ENCODE results near the gene FAM53A.
"Not testable (repeated sequence)": the region's sequence is repeated elsewhere in the genome, so short reads cannot be mapped to it uniquely, and the experiment has no call there.

FAM53A gene

DNA sequence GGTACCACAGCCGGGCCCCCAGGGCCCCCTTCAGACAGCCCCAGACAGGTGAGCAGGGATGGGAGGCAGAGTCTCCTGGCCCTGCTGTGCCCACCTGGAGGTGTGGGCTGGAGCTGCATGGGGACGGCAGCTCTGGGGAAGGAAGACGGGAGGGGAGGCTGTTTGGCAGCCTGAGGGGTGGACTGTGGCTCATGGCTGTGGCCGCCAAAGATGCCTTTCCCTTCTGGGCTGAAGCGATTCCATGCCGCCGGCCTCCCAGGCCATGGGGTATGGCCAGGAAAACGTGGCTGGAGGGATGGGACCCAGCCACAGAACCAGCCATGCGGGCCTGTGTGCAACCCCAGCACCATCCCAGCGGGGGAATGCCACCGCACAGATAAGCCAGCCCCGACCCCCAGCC lies 65.7 kb downstream of the FAM53A start:
- DNase-seq: no peak

- no peak for DNase-seq
Measured at GRCh38 chr4:1616557-1616930, 67.6 kb downstream of the FAM53A start.

DNA sequence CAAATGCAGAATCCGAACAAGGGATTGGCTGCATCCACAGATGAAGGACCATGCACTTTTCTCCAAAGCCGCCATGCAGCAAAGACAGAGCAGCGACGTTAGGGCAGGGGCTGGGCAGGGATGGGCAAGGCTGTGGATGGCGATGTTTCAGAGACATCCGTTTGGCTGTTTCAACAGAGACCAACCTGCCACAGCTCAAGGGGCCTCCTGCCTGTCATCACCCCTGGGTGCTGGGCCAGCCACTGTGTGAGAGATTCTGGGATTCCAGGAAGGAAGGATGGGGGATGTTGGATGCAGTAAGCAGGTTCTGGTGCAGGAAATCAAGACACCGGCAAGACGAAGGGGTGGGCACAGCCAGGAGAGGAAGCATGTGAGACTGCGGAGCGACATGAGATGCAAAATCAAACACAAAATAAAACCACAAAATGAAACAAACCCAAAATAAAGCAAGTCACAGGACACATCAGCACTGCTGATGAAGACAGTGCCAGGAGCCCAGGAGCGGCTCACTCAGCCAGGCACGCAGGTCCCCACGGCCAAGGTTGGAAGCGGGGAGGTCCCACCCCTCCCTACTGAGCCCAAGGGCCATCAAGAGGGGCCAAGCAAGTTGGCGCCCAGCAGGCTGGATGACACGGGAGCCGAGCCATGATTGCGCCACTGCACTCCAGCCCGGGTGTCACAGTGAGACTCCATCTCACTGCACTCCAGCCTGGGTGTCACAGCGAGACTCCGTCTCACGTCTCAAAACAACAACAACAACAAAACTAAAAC lies 68.1 kb downstream of the FAM53A start:
- DNase-seq: no peak

- peak; percentile 33 for DNase-seq
Measured at GRCh38 chr4:1614854-1615595, 69.1 kb downstream of the FAM53A start.

- DNase-seq: no peak
Measured at GRCh38 chr4:1614502-1614853, 69.6 kb downstream of the FAM53A start.

- no peak for DNase-seq
Measured at GRCh38 chr4:1614049-1614448, 70.1 kb downstream of the FAM53A start.

DNA sequence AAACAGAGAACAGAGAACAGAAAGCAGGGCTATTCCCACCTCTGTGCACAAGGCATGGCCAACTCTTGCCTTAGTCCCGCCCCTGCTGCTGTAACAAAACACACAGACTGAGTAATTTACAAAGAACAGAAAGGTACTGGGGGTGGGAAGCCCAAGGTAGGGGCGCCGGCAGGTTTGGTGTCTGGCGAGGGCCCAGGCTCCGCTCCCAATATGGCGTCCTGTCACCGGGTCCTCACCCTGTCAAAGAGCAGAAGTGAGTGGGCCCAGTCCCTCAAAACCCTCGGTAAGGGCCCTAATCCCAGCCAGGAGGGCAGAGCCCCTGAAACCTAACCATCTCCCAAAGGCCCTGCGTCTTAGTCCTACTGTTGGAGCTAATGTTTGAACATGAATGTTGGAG lies 71.0 kb downstream of the FAM53A start:
- DNase-seq: no peak

DNA sequence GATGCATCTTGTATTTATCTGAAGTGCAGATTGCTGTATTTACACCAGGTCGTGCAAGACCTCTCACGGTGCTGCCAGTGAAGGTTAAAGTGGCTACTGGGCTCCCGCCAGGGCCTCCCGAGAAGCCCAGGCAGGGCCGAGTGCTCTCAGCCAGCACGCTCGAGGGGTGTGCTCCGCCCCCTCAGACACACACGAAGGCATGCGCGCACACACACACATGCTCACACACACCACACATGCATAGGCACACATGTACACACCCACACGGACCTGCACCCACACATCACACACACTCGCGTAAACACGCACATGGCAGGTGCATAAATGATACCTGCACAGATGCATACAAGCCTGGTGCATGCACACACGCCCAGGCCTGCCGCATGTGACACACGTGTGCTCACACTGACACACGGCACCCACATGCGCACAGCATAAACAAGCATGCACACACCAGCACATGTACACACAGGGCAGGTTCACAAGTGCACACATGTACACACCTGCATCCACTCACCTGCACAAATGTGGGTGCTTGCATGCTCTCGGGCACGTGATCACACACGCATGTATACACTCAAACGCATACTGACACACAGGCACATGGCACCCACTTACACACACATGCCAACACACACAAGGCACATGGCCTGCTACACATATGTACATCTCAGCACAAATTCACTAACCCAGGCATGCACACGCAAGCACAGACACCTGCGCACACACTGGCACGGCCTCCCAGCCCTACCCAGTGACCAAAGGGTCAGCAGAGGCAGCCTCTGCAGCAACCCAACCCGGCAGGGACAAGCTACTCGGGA lies 71.6 kb downstream of the FAM53A start:
- no peak for DNase-seq

DNA sequence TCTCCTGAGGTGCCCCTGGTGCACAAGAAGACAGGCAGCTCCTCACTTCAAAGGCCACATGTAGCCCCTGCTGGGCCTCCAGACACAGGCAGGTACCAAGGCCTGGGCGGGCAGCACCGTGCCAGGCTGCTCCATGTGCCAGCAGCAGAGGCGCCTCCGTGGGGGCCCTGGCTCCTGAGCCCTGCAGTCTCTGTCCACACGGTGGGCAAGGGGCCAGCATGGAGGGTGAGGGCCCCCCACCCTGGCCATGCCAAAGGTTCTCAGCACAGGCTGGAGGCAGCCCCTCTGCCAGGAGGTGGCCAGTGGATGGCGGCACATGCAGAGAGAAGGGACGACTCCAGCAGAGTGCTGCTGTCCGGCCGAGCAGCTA lies 72.6 kb downstream of the FAM53A start:
- no peak for DNase-seq

DNA sequence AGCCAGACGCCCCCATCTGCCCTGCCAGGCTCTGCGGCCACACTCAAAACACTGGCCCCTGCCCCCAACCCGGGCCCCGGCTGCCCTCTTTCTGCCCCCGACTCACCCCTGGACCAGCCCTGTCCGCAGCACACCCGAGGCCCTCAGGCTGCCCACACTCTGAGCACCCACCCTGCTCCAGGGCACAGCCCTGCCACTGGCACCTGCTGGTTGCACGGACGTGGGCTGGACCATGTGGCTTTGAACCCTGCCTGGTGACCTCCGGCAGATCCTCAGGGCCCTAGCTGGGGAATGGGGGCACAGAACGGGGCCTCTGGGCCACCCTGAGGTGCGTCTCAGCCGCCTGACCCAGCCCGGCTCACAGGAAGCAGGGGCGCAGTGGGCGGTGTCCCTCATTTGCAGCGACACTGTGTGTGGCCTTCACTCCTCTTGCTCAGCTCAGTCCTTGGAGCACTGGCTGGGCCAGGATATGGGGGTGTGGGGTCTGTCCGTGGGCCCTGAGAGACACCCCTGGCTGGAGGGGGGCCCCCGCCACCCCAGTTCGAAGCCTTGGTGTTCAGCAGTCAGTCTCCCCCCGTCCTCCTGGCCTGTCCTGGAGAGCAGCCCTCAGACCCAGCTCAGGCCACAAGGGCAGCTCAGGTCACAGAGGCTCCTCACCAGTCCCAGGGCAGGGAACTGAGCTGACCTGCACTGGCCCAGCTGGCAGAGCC lies 73.2 kb downstream of the FAM53A start:
- DNase-seq: no peak

DNA sequence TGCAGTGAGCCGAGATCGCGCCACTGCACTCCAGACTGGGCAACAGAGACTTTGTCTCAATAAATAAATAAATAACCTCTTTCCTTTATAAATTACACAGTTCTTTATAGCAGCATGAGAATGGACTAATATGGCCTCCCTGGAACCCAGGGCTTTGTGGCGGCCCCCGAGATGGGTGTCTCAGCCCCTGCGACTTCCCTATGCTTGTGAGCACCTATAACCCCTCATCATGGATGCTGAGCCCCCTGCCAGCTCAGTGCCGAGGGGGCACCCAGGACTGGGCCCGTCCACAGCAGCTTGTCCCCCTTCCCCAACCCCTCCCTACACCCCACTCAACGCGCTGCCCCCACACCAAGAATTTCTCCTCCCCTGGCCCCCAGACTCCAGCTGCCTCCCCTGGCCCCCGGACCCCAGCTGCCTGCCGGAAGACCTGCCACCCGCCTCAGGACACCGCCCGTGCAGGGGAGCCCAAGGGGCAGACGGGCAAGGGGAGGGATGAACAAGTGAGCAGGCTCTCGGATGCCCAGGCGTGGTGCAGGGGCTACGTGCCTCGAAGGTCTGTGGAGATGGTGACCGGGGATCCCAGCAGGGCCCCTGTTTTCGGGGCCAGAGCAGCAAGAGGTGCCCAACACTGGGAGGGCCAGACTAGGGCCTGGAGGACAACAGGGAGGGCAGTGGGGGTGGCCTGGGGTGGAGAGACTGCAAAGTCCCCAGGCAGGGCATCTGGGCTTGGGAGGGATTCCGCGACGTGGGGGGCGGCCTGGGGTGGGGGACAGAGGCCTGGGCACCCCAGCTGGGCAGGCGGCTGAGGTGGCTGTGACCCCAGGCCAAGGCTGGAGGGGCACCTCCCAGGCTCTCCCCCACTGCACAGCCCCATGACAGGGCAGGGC lies 74.0 kb downstream of the FAM53A start:
- DNase-seq: no peak

GRCh38 chr4:1608821-1609500 lies 75.2 kb downstream of the FAM53A start:
- DNase-seq: no peak

GRCh38 chr4:1608196-1608820 lies 75.8 kb downstream of the FAM53A start:
- DNase-seq: no peak

- not testable (repeated sequence) for DNase-seq
Measured at GRCh38 chr4:1607436-1608195, 76.5 kb downstream of the FAM53A start.

DNA sequence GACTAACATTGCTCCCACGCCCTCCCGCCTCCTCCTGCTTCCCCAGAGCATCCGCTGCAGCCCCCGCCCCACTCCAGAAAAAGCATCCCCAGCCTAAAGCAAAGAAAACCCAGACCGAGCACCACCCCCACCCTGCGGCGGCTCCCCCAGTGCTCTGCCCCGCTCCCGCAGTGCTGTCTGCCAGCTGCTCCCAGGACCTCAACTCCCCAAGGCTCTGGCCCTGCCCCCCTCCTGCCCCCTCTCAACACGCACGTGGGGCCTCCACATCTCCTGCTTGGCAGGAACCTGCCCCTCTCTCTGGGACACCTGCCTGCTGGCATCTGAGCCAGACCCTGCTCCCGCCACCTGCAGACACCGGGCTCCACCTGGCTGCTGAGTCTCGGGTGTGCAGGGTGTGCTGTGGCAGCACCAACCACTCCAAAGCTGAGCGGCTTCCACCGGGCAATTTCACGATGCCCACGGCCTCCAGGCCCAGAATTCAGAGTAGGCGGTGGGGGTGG lies 79.4 kb downstream of the FAM53A start:
- peak; percentile 78 for DNase-seq

DNA sequence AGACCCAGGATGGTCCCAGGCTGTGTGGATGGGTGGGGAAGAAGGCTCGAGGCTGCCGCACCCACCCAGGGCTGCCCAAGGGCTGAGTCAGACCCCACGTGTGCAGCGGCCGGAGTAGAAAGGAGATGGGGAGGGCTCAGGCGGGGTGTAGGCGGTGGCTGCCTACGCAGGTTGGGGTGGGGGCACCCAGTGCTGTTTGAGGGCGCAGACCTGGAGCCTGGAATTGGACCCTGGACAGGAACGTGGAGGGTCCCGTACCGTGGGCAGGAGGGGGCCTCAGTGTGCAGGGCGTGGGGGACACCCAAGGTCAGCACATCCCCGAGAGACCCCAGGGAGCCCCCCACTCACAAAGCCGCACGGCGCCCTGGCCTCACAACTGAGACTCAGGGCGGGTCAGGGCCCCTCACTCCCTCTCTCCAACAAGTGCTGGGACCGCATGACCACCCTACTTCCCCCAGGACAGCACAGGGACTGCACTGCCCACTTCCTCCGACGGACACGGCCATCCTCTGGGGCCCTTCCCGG lies 79.9 kb downstream of the FAM53A start:
- no peak for DNase-seq

DNA sequence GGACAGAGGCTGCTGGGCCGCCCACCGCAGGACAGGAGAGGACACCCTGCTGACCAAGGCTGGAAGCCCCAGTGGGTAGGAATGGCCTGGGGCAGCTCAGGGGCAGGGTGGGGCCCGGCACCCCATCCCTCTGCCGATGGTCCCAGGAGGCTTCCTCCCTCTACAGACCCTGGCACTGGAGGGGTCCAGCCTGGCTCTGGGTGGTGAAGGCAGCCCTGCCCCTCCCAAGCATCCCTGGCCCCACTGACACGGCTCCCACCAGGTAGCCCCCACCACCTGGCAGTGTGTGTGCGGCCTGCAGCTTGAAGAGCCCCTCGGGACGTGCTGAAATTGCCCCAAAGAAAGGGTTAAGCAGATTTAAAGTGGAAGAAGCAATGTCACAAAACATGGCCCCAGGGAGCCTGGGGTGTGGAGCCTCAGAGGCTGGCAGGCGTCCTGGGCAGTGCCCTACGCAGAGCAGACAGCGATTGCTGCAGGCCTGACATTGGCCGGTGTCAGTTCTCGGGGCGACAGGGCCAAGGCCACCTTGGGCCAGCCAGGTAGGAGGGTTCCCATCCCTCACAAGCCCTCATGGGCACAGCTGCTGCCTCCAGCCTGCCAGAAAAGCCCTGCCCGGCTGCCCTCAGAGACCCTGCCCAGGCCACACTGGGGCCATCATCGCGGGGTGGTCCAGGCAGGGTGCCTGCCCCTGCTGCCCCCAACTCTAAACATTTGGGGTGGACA lies 80.5 kb downstream of the FAM53A start:
- DNase-seq: no peak

GRCh38 chr4:1602655-1603412 lies 81.3 kb downstream of the FAM53A start:
- no peak for DNase-seq

All from CD4-positive, alpha-beta T cell treated with Interleukin-17A for 1 hour (primary cell).